Thoracic aorta (tissue), 2 donors: ENCODE measurements around the gene PSTPIP1. TPM values are rescaled to one million over a fixed set of nuclear protein-coding genes. Genes with fewer than 3 reads are reported as not detected.

Source experiments
- ATAC-seq: fragments of 150-250 bp; one replicate; pipeline ENCODE4 v1.8.0; 2017; ENCODE audit warnings: low read depth; ENCODE audit not compliant: insufficient number of reproducible peaks, low FRiP score
- DNase-seq: peaks from one replicate; pipeline ENCODE4 v3.0.0-alpha.2; 2020; ENCODE audit warnings: low spot score
- H3K27ac ChIP-seq, 2 donors: fragments of 200-600 bp; sonication (generic); 1 replicate in 1 of 2; 2 replicates in 1 of 2; pipeline ENCODE4 v1.5.1; 2016; ENCODE audit warnings: mild to moderate bottlenecking in 2 of 2, moderate library complexity in 2 of 2
- H3K27me3 ChIP-seq: fragments of 200-600 bp; sonication (generic); replicated peaks from 2 replicates; pipeline ENCODE4 v1.6.0; 2016; ENCODE audit warnings: mild to moderate bottlenecking; ENCODE audit not compliant: insufficient read depth
- H3K36me3 ChIP-seq: fragments of 200-600 bp; sonication (generic); one replicate; pipeline ENCODE4 v1.5.1; 2016
- H3K4me1 ChIP-seq, 2 donors: fragments of 200-600 bp; sonication (generic); 1 replicate in 1 of 2; 2 replicates in 1 of 2; pipeline versions ENCODE4 v1.5.1 to v1.6.0; 2016; ENCODE audit warnings: low read depth in 2 of 2, mild to moderate bottlenecking in 1 of 2; ENCODE audit not compliant: control insufficient read depth in 1 of 2
- H3K4me3 ChIP-seq: fragments of 200-600 bp; sonication (generic); 2 replicates; pipeline ENCODE4 v1.5.1; 2016; ENCODE audit warnings: mild to moderate bottlenecking
- H3K9me3 ChIP-seq: fragments of 200-600 bp; sonication (generic); 2 replicates; pipeline ENCODE4 v1.5.1; 2016
- total RNA-seq, 2 donors: library from RNA; depleted of rRNA; stranded (reverse); fragments of >200 nt; gene quantifications; one replicate each; pipeline versions ENCODE4 v1.1.0 to v1.2.3, GENCODE V29; 2016
- TF ChIP-seq, protein P1 (sequence below): fragments of 200-600 bp; sonication (generic); IDR thresholded peaks from one replicate; pipeline ENCODE4 v1.5.1; 2019; ENCODE audit warnings: antibody characterized with exemption

PSTPIP1 gene
- total RNA-seq, 2 donors from 2014 or later, result 24.5 to 24.8 TPM

DNA sequence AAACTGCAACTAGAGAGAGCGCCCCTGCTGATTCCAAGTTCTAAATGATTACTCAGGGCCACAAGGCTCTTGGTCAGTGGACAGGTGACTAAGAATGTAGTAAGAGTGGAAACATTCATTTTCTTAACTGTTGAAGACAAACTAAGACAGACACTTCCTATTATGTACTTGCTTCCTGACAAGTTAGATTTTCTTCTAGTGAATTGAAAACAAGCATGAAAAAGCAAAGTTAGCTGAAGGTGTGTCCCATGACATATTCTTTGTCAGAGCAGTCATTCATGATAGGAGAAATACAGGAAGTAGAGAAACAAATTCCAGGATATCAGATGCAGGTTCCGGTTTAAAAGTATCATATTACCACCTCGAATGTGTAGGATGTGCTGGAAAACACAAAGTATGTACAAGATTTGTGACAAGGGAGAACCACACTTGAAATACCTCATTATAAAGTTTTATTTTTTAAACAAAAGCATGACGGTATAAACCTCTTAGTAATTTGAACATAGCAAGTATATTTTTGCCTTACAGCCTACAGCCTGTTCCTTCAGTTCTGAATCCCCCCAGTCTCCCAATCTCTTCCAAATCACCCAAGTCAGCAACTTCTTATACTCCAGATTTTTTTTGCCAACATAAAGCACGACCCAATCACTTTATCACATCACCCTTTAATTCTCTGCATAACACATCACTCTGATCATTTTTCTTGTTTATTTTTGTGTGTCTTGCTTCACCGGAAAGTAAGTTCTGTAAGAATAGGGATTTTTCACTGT, 69.8 kb downstream of the PSTPIP1 start:
- TF ChIP-seq, protein P1, sequence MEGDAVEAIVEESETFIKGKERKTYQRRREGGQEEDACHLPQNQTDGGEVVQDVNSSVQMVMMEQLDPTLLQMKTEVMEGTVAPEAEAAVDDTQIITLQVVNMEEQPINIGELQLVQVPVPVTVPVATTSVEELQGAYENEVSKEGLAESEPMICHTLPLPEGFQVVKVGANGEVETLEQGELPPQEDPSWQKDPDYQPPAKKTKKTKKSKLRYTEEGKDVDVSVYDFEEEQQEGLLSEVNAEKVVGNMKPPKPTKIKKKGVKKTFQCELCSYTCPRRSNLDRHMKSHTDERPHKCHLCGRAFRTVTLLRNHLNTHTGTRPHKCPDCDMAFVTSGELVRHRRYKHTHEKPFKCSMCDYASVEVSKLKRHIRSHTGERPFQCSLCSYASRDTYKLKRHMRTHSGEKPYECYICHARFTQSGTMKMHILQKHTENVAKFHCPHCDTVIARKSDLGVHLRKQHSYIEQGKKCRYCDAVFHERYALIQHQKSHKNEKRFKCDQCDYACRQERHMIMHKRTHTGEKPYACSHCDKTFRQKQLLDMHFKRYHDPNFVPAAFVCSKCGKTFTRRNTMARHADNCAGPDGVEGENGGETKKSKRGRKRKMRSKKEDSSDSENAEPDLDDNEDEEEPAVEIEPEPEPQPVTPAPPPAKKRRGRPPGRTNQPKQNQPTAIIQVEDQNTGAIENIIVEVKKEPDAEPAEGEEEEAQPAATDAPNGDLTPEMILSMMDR, result no peak
- Histone ChIP-seq H3K9me3 (no peaks in the 10 kb centered on the region), H3K4me3 (no peak overlapping the region), H3K4me1 (peaks cover 37 to 58% of the 10 kb centered on the region in 2 donors), H3K27me3 (no peaks in the 10 kb centered on the region), H3K27ac (no peak overlapping the region), H3K36me3 (no peaks in the 10 kb centered on the region)
- ATAC-seq (no peak), DNase-seq (no peak)

DNA sequence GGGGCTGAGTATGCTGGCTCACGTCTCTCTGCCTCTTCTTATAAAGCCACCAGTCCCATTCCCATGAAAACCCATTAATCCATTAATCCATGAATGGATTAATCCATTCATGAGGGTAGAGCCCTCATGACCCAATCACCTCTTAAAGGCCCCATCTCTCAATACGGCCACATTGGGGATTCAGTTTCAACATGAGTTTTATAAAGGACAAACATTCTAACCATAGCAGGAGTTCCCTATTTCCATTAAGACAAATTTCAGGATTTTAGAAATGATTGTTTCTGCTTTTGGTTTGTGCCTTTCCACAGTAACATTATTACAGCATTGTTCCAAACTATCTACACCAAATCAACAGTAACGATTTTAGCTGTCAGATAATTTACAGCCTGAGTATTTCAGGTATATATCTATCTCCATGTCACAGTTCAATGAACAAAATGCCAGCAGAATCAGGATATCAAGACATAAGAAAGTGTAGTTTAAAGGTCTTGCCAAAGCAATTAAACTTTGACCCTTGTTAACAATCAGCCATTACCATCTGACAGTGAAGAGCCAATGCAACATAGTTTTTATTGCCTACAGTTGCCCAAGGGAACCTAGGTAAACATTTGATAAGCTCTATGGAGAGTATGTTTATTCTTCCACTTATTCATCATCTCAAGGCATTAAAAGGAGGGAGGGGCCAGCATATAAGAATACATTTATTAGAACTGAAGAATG, 72.2 kb downstream of the PSTPIP1 start:
- Histone ChIP-seq H3K4me3 (no peak overlapping the region), H3K4me1 (peaks cover 25 to 44% of the 10 kb centered on the region in 2 donors), H3K27me3 (no peaks in the 10 kb centered on the region), H3K36me3 (no peaks in the 10 kb centered on the region), H3K27ac (no peak overlapping the region), H3K9me3 (no peaks in the 10 kb centered on the region)
- ATAC-seq, result no peak
- no peak for DNase-seq
- TF ChIP-seq, protein P1, result no peak

DNA sequence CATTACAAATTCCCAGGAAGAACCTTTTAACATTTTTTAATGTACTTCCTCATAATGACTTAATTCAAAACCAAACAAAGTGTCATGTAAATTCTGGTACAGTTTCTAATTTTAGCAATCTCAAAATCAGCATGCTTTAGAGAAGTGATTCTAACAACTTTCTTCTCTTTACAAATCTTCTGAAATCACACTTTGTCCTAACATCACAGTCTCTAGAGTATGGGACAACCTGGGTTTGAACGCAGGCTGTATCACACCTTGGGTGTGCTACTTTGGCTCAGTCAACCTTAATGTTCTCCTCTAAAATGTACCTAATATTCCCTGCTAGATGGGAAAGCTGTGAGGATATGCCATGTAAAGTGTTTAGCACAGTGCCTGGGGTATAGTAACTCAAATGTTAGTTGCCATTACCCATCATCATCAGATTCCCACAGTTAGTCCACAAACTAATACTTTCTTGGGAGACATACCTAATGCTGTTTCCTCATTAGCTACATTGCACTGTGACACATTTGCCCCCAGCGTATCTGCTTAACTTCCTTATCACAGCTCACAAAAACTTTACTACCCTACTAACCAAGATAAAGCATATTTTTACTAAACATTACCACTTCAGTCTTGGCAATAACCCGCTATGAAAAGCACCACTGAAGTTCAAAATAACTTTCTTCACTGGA, 72.9 kb downstream of the PSTPIP1 start:
- ATAC-seq (no peak), DNase-seq (no peak)
- Histone ChIP-seq H3K4me3 (no peak overlapping the region), H3K9me3 (no peaks in the 10 kb centered on the region), H3K4me1 (peaks cover 25 to 38% of the 10 kb centered on the region in 2 donors), H3K36me3 (no peaks in the 10 kb centered on the region), H3K27me3 (no peaks in the 10 kb centered on the region), H3K27ac (no peak overlapping the region)
- TF ChIP-seq, protein P1, result no peak

DNA sequence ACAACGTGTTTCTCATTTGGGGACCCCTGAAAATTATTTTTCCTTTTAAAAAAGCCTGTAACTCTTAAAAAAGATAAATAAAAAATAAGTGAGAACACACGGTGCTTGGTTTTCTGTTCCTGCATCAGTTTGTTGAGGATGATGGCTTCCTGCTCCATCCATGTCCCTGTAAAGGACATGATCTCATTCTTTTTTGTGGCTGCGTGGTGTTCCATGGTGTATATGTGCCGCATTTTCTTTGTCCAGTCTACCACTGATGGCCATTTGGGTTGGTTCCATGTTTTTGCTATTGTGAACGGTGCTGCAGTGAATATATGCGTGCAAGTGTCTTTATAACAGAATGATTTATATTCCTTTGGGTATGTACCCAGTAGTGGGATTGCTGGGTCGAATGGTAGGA, 73.7 kb downstream of the PSTPIP1 start:
- H3K9me3 ChIP-seq, result no peaks in the 10 kb centered on the region
- H3K4me1 ChIP-seq, result peaks cover 25 to 38% of the 10 kb centered on the region in 2 donors
- no peak for DNase-seq
- H3K36me3 ChIP-seq, result no peaks in the 10 kb centered on the region
- no peak for ATAC-seq
- H3K4me3 ChIP-seq, result no peak overlapping the region
- no peak overlapping the region for H3K27ac ChIP-seq
- TF ChIP-seq, protein P1, result no peak
- no peaks in the 10 kb centered on the region for H3K27me3 ChIP-seq
